T-helper 1 cell treated with Interleukin-12 subunit alpha and Interleukin-12 subunit beta and Interleukin-4 antibody, amounts not matched to agents 30 ng/mL and 1 ng/mL, for 36 hours (primary cell): ENCODE measurements around the gene PSPN. TPM values are rescaled to one million over a fixed set of nuclear protein-coding genes. Genes with fewer than 3 reads are reported as not detected.
"Not testable (repeated sequence)": the region's sequence is repeated elsewhere in the genome, so short reads cannot be mapped to it uniquely, and the experiment has no call there.

Source experiments
- intact Hi-C: fragments of 100-400 bp; cut with micrococcal nuclease; formaldehyde crosslinking; loops from one replicate; pipeline ENCODE4 v1.15.1; 2024
- total RNA-seq: library from RNA; stranded (reverse); gene quantifications from 2 replicates; pipeline ENCODE4 v1.2.3, GENCODE V29; 2022

PSPN gene
- total RNA-seq, 1 donor from 2014 or later: 1.8 TPM

GRCh38 chr19:6374161-6374709 is 1.5 kb downstream of the PSPN start:
- intact Hi-C loops: loop anchor here (5.0 kb wide), 2 partner anchors 1548 to 1972 kb away; partner anchors contain the start of genes CHAF1A, SH3GL1 and SNAPC2

GRCh38 chr19:6373813-6374108 is 2.0 kb downstream of the PSPN start:
- intact Hi-C loops: loop anchor here (1.0 to 5.0 kb wide), 11 partner anchors 20 to 1971 kb away; partner anchors contain the start of genes CHAF1A, DUS3L, GTF2F1 and RFX2

GRCh38 chr19:6373096-6373812 is 2.5 kb downstream of the PSPN start:
- intact Hi-C loops: loop anchor here (1.0 to 5.0 kb wide), 11 partner anchors 20 to 1971 kb away; partner anchors contain the start of genes CHAF1A, DUS3L, GTF2F1 and RFX2

- intact Hi-C loops: loop anchor here (1.0 to 5.0 kb wide), 16 partner anchors 11 to 1970 kb away; partner anchors contain the start of genes CHAF1A, CLPP, DUS3L and GTF2F1
Observed at GRCh38 chr19:6372594-6373095, 3.1 kb downstream of the PSPN start, which contains the start of gene ALKBH7. TSS of gene ALKBH7 (plus strand) at chr19:6372794. CDS start at chr19:6372821, 27 bp downstream.

- intact Hi-C loops: loop anchor here (5.0 kb wide), 1 partner anchor 1463 kb away; no protein-coding TSS in a partner anchor
Observed at GRCh38 chr19:6364353-6364752, 11.4 kb downstream of the PSPN start.

GRCh38 chr19:6362351-6362801 is 13.4 kb downstream of the PSPN start:
- intact Hi-C loops: loop anchor here (1.0 to 5.0 kb wide), 4 partner anchors 82 to 1465 kb away; no protein-coding TSS in a partner anchor

GRCh38 chr19:6362027-6362350 is 13.7 kb downstream of the PSPN start:
- intact Hi-C loops: loop anchor here (1.0 to 5.0 kb wide), 4 partner anchors 82 to 1465 kb away; no protein-coding TSS in a partner anchor

GRCh38 chr19:6360857-6361216 is 14.9 kb downstream of the PSPN start:
- intact Hi-C loops: loop anchor here (1.0 to 5.0 kb wide), 12 partner anchors 11 to 1466 kb away; partner anchors contain the start of genes ALKBH7, CATSPERD, GTF2F1 and LONP1

GRCh38 chr19:6360445-6360844 is 15.3 kb downstream of the PSPN start:
- intact Hi-C loops: loop anchor here (2.0 to 5.0 kb wide), 2 partner anchors 532 to 1467 kb away; no protein-coding TSS in a partner anchor

GRCh38 chr19:6359568-6360341 is 16.0 kb downstream of the PSPN start:
- intact Hi-C loops: loop anchor here (2.0 to 5.0 kb wide), 2 partner anchors 531 to 1468 kb away; no protein-coding TSS in a partner anchor

GRCh38 chr19:6358003-6358402 is 17.7 kb downstream of the PSPN start:
- intact Hi-C loops: no loop called here

- intact Hi-C loops: no loop called here
Observed at GRCh38 chr19:6357174-6357573, 18.6 kb downstream of the PSPN start.

- intact Hi-C loops: not testable (repeated sequence)
Observed at GRCh38 chr19:6355321-6356040, 20.3 kb downstream of the PSPN start.

GRCh38 chr19:6354098-6354674 is 21.5 kb downstream of the PSPN start:
- intact Hi-C loops: no loop called here

- intact Hi-C loops: no loop called here
Observed at GRCh38 chr19:6352381-6353165, 23.2 kb downstream of the PSPN start.

GRCh38 chr19:6350688-6351087 is 25.0 kb downstream of the PSPN start:
- intact Hi-C loops: no loop called here

- intact Hi-C loops: not testable (repeated sequence)
Observed at GRCh38 chr19:6349271-6349670, 26.5 kb downstream of the PSPN start.

- intact Hi-C loops: no loop called here
Observed at GRCh38 chr19:6343462-6343861, 32.3 kb downstream of the PSPN start.

- intact Hi-C loops: no loop called here
Observed at GRCh38 chr19:6340493-6341201, 35.1 kb downstream of the PSPN start.
